VCaP (cell line): ENCODE results near the gene BMI1.

Source experiments
- H3K27ac ChIP-seq: fragments of 450-650 bp; 2 replicates; pipeline ENCODE4 v1.5.1; 2017
- TF ChIP-seq, protein P1 (sequence below): fragments of 450-650 bp; conservative IDR thresholded peaks from 2 replicates; pipeline ENCODE4 v1.5.1; 2017; ENCODE audit warnings: mild to moderate bottlenecking, moderate library complexity

BMI1 gene

DNA sequence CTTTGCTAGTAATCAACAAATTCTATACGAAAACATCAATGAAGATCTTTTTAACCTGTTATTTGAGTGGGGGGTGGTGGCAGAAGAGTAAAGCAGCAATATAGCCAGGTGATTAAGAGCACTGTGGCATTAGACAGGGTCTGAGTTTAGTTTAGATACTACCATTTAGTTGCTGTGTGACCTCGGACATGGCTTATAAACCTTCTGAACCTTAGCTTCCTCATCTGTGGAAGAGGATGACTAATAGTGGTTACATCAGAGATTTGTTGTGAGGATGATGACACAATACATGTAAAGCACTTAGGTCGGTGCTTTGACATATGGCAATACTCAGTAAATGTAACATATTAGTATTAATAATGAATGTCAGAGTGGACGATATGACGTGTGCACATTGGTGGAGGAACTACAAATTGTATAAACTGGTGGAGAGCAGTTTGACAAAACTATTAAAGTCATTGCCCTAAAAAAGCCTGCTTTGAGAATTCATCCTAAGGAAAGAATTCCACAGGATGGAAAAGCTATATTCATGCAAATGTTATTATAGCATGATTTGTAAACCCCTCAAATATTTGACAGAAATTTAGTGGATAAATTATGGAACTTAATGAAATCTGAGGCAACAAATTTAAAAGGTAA lies 48.7 kb downstream of the BMI1 start:
- no peak overlapping the region for H3K27ac ChIP-seq
- TF ChIP-seq, protein P1, sequence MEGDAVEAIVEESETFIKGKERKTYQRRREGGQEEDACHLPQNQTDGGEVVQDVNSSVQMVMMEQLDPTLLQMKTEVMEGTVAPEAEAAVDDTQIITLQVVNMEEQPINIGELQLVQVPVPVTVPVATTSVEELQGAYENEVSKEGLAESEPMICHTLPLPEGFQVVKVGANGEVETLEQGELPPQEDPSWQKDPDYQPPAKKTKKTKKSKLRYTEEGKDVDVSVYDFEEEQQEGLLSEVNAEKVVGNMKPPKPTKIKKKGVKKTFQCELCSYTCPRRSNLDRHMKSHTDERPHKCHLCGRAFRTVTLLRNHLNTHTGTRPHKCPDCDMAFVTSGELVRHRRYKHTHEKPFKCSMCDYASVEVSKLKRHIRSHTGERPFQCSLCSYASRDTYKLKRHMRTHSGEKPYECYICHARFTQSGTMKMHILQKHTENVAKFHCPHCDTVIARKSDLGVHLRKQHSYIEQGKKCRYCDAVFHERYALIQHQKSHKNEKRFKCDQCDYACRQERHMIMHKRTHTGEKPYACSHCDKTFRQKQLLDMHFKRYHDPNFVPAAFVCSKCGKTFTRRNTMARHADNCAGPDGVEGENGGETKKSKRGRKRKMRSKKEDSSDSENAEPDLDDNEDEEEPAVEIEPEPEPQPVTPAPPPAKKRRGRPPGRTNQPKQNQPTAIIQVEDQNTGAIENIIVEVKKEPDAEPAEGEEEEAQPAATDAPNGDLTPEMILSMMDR = no peak

DNA sequence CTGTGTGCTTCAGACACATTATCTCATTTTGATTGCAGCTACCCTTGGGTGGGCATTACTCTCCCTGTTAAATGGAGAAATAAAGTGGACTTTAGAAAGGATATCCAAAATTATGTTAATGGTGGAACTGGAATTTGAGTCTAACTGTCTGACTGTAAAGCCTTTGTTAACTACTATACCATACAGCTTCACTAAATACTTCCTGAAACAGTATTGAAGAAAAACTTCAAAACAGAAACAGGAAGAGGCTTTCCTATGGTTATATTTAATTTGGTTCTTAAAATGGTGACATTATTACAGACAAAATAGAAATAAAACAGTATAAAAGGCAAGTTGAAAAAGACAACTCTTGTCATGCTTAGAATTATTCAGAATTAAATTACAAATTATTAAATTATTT lies 49.4 kb downstream of the BMI1 start:
- TF ChIP-seq, protein P1 = no peak
- H3K27ac ChIP-seq = no peak overlapping the region

DNA sequence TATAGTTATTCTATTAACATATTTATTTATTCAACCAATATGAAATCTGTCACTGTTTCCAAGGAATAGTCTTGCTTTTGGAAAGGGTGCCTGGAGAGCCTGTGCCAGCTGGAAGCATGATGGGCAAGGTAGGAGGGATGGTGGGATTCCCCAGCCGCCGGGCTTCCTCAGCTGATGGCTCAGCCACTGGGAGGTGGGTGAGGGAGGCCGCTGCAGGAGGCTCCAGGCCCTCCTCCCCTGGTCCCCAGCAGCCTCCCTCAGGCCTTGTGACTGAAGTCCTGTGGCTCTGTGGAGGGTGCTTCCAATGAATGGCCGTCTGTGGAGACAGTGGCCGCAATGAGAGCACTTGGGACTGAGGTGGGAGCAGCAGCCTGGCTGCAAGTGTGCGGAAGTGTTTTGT lies 51.4 kb downstream of the BMI1 start:
- peak overlapping the region; percentile 72 for H3K27ac ChIP-seq
- TF ChIP-seq, protein P1 = no peak

DNA sequence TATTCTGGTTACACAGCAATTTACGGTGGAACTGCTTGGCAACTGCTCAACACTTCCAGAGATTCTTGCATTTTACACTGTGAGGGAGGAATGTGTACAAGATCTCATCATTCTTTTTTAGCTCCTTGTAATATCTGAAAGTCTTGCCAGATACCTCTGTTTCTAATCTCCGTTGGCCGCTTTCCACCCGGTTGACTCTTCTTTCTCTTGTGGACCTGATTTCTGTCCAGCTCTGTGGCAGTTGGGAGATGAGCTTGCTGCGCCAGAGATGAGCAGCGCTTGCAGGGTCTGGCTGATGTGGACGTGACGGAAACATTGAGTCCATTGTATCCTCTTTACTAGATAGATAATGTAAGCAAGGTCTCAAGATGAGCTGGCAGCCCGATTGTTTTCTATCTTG lies 52.0 kb downstream of the BMI1 start:
- TF ChIP-seq, protein P1 = no peak
- H3K27ac ChIP-seq = peak overlapping the region; percentile 72

GRCh38 chr10:22374489-22375126 lies 53.7 kb downstream of the BMI1 start:
- TF ChIP-seq, protein P1 = no peak

DNA sequence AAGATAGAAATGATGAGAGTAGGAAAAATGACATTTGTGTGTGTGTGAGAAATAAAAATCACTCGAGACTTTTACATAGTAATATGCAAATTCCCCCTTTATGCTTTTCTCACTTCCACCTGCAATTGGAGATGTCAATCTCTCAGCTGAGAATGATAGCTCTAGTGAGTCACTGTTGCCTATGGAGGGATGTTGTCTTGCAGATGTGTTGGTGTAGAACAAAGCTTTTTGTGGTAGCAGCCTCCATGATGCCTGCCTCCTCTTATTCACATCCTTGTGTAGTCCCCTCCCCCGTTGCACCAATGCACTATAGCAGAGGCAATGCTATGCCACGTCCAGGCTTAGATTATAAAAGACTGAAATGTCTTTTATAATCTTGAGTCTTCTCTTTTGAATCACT lies 58.2 kb downstream of the BMI1 start:
- TF ChIP-seq, protein P1 = no peak
- no peak overlapping the region for H3K27ac ChIP-seq

More at GRCh38 chr10:22374489-22375126, 53.7 kb downstream of the BMI1 start:
- no peak overlapping the region for H3K27ac ChIP-seq
